ENCODE data around the gene NSRP1. TPM values are rescaled to one million over a fixed set of nuclear protein-coding genes. Genes with fewer than 3 reads are reported as not detected.
A peak's percentile ranks its signal among the peaks of the same experiment; 100 is the strongest.

Gene NSRP1
- total RNA-seq, 1 donor from 2014 or later = 25.3 TPM

- no peak for DNase-seq (ENCODE audit: low spot score, unreplicated experiment)
- TF ChIP-seq CTCF (IDR thresholded peaks at IDR 0.05; ENCODE audit: unreplicated experiment) = no peak
- Mint-ChIP-seq H3K36me3 (ENCODE audit: insufficient read depth) (peaks cover 18% of the 10 kb centered on the region), H3K4me3 (ENCODE audit: low read depth) (no peak overlapping the region), H3K27ac (no peak overlapping the region), H3K4me1 (ENCODE audit: low read depth) (no peaks in the 10 kb centered on the region), H3K27me3 (no peaks in the 10 kb centered on the region), H3K9me3 (ENCODE audit: low read depth) (no peaks in the 10 kb centered on the region)
Observed at GRCh38 chr17:30186761-30187160, 70.1 kb downstream of the NSRP1 start.

GRCh38 chr17:30187573-30187972, 71.0 kb downstream of the NSRP1 start:
- no peak for TF ChIP-seq CTCF (IDR thresholded peaks at IDR 0.05; ENCODE audit: unreplicated experiment)
- no peak for DNase-seq (ENCODE audit: low spot score, unreplicated experiment)
- Mint-ChIP-seq H3K9me3 (ENCODE audit: low read depth) (no peaks in the 10 kb centered on the region), H3K36me3 (ENCODE audit: insufficient read depth) (peaks cover 16% of the 10 kb centered on the region), H3K4me1 (ENCODE audit: low read depth) (no peaks in the 10 kb centered on the region), H3K27me3 (no peaks in the 10 kb centered on the region), H3K4me3 (ENCODE audit: low read depth) (no peak overlapping the region), H3K27ac (no peak overlapping the region)

- no peak for TF ChIP-seq CTCF (IDR thresholded peaks at IDR 0.05; ENCODE audit: unreplicated experiment)
Observed at GRCh38 chr17:30188211-30188939, 71.8 kb downstream of the NSRP1 start.

GRCh38 chr17:30191072-30191471, 74.5 kb downstream of the NSRP1 start:
- Mint-ChIP-seq H3K9me3 (ENCODE audit: low read depth) (no peaks in the 10 kb centered on the region), H3K27ac (no peak overlapping the region), H3K27me3 (peaks cover 5% of the 10 kb centered on the region), H3K4me1 (ENCODE audit: low read depth) (no peaks in the 10 kb centered on the region), H3K36me3 (ENCODE audit: insufficient read depth) (no peaks in the 10 kb centered on the region), H3K4me3 (ENCODE audit: low read depth) (no peak overlapping the region)
- no peak for TF ChIP-seq CTCF (IDR thresholded peaks at IDR 0.05; ENCODE audit: unreplicated experiment)
- DNase-seq (ENCODE audit: low spot score, unreplicated experiment) = no peak

More at GRCh38 chr17:30188211-30188939, 71.8 kb downstream of the NSRP1 start:
- H3K27ac Mint-ChIP-seq = peak overlapping the region; percentile 1
- peaks cover 13% of the 10 kb centered on the region for H3K36me3 Mint-ChIP-seq (ENCODE audit: insufficient read depth)
- no peak for DNase-seq (ENCODE audit: low spot score, unreplicated experiment)
- H3K4me1 Mint-ChIP-seq (ENCODE audit: low read depth) = no peaks in the 10 kb centered on the region
- peaks cover 2% of the 10 kb centered on the region for H3K27me3 Mint-ChIP-seq
- H3K9me3 Mint-ChIP-seq (ENCODE audit: low read depth) = no peaks in the 10 kb centered on the region
- no peak overlapping the region for H3K4me3 Mint-ChIP-seq (ENCODE audit: low read depth)

- no peak overlapping the region for H3K4me3 Mint-ChIP-seq (ENCODE audit: low read depth)
- DNase-seq (ENCODE audit: low spot score, unreplicated experiment) = no peak
- H3K9me3 Mint-ChIP-seq (ENCODE audit: low read depth) = no peaks in the 10 kb centered on the region
- peaks cover 10% of the 10 kb centered on the region for H3K27me3 Mint-ChIP-seq
- H3K27ac Mint-ChIP-seq = no peak overlapping the region
- no peaks in the 10 kb centered on the region for H3K36me3 Mint-ChIP-seq (ENCODE audit: insufficient read depth)
- H3K4me1 Mint-ChIP-seq (ENCODE audit: low read depth) = no peaks in the 10 kb centered on the region
- TF ChIP-seq CTCF (IDR thresholded peaks at IDR 0.05; ENCODE audit: unreplicated experiment) = no peak
Observed at GRCh38 chr17:30196504-30196903, 79.9 kb downstream of the NSRP1 start.

Measured in progenitor cell of endocrine pancreas (in vitro differentiated cells).